NCI-H2107 (cell line): ENCODE results near the gene RYR2.

Experiments
- DNase-seq: peaks from one replicate; lab custom pipeline; 2025; lab: John Stamatoyannopoulos, UW

RYR2 gene

DNA sequence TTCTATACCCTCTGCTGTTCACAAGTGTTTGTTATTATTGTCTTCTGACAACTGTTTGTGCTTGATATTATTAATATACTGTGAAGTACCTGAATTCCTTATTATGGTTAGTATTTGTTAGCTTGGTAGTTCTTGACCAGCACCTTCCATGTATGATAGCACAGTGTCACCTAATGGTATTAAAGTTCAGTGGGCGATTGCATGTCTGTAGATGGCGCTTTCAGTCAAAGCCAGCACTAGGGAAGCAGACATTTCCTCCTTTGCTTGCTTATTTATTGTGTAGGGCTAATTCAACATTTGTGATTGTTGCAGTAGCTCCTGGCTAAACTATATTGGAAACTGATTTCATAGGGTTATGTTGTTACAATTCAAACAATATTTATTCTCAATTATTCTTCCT lies 630.8 kb downstream of the RYR2 start:
- no peak for DNase-seq

DNA sequence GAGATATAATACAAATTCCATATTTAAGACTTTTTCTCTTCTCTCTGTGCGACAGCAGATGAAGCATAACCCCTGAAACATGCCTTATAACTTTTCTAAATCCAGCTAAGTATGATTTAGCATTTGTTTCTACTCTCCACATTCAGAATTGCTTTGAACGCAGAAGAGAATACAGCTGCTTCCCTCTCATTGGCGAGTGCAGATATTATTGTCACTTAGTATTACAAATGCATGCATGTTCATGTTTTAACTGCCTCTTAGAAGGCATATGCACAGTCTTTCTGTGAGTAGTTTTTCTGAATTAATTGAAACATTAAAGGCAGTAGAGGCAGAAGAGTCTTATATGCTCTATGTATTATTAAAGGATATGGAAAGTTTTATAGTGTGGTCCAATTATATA lies 631.6 kb downstream of the RYR2 start:
- DNase-seq, result no peak

DNA sequence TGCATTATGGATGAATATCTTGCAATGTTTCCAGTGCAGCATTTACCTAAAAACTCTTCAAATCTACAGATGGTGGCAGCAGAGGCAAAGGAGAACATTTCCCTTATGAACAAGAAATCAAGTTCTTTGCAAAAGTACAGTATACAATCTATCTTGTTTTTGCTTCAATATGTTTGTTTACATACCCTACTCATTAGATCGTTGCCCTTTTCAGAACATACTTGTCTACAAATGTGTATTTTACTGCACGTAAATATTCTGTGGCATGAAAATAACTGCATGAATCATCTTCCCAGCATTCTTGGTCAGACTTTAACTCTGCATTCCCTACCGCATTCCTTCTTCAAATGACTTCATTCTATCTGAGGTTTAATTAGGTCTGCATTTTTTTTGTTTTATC lies 636.0 kb downstream of the RYR2 start:
- no peak for DNase-seq

DNA sequence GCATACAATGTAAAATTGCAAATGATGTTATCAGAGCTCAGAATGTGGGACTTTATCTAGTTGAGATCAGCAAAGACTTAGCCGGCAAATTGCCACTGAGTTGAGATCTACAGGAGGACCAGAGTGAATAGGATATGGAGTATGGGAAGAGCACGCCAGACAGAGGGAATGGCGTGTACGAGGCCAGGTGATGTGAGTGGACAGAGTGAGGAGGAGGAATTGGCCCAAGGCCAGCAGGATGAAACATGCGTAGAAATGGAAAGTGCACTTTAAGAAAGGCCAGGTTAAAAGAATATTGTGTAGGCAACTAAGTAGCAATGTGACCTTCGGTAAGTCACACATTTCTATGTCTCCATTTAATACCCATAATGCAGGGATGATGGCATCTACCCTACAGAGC lies 637.7 kb downstream of the RYR2 start:
- no peak for DNase-seq

DNA sequence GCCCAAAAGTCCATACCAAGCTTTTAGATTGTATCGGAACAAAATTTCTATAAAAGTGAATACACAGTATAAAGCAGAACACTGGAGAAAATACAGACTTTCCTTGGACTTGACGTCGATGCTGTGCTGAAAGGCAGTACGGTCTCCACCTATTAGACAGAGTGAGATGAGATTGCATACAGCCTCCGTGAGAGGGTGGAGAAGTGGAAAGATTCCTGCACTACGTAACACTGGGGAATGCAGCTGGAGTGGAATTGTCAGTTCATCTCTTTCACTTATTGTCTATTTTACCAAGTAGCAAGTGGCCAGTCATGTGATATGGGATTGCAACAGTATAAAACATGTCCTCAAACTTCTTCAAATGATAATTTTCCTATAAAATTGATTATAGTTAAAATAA lies 639.2 kb downstream of the RYR2 start:
- no peak for DNase-seq

DNA sequence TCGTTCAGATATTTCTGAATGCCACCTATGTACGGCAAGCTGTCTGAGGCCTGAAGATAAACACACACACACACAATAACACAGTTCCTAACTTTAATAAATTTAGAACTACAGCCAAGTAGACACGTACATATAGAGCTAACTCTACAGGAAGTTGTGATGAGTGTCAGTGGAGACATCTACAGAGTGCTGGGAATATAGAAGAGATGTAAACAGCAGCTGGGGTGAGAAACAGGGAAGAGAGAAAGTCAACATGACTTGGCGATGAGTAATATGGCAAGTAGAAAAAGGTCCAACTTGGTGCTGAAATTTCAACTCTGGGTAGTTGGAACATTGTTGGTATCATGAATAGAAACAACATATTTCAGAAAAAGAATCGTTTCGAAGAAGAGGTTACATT lies 642.3 kb downstream of the RYR2 start:
- no peak for DNase-seq

DNA sequence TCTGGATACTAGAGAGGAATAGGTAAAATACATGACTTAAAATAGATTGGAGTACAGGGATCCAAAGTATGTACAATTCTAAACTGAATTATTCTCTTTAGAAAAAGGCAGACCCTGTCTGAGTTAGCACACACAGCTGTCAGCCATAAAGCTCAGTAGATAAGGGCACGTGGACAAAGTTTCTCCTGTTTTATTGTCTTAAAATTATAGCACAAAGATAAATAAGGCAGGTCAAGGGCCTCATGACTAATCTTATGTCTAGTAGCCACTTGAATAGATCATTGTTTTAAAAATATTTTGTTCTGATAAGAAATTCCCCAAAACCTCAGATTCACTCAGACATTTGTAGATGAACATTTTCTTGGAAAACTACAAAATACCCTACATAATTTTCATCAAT lies 643.6 kb downstream of the RYR2 start:
- DNase-seq, result no peak

DNA sequence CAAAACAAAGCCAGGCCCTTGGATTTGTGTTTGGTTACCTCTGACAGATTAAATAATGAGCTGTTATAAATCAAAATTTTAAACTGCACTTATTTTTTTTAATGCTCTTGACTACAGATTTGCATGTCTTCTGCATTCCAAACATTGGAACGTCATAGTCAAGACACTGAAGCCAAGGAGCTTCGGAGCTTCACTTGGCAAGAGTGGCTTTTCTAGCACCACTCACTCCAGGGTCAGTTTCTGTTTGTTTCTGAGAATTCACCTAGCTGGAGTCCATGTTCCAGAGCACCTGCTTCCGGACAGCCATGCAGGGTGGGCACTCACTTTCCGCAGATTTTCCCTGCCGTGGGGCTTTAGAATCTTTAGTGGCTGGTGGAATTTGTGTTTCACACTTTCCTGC lies 645.8 kb downstream of the RYR2 start:
- DNase-seq, result no peak

DNA sequence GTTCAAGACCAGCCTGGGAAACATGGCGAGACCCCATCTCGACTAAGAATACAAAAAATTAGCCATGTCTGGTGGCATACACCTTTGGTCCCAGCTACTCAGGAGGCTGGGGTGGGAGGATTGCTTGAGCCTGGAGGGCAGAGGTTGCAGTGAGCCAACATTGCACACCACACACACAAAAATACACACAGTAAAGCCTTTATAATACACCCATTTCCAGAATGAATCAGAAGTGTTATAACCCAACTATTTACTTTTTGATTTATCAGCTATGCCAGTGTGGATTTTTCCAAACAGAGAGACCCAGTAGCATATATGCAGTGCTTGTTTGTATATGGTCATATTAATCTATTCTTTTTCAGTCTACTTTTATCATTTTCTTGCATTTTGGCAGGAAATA lies 648.7 kb downstream of the RYR2 start:
- no peak for DNase-seq

DNA sequence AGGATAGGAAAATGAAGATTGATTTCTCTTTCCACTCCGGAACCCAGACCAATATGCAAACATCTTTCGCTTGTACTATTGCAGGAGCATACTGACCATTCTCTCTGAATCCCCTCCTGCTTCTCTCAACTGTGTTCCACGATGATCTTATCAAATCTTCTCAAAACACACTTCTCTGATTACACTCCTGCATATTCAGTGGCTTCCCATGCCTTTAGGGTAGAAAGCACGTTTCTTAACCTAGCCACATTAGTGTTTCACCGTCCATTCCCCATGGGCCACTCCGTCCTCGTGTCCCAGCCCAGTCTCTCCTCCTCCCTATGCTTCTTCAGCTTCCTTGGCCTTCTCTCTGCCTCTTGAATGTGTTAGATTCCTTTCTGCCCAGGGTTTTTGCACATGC lies 650.3 kb downstream of the RYR2 start:
- DNase-seq, result no peak

DNA sequence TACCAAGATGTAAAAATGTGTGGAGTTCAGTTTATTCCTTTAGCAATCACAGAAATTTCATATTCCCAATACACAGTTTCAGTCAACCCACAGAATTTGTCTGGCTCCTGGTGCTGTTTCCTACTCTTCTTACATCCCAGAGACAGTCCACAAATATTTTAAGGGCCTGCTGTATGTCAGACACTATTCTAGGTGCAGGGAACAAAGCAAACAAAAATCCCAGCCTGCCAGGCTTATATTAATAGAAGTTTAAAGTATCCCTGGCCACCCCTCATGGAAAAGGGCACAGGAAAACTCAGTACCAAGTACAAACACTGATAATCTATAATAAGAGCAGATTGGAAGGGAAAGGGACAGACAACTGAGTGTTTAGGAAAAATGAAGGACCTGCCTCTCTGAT lies 653.9 kb downstream of the RYR2 start:
- DNase-seq, result no peak

DNA sequence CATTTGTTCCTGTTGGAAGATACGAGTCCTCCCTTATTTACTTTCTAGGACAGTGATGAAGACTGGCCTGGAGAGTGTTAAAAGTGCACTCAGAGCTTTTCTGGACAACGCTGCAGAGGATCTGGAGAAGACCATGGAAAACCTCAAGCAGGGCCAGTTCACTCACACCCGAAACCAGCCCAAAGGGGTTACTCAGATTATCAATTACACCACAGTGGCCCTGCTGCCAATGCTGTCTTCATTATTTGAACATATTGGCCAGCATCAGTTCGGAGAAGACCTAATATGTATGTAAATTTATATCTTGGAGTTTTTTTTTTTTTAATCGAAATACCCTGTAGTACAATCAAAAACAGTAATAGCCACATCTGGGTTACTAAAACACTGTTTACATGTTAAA lies 658.2 kb downstream of the RYR2 start:
- DNase-seq, result no peak

DNA sequence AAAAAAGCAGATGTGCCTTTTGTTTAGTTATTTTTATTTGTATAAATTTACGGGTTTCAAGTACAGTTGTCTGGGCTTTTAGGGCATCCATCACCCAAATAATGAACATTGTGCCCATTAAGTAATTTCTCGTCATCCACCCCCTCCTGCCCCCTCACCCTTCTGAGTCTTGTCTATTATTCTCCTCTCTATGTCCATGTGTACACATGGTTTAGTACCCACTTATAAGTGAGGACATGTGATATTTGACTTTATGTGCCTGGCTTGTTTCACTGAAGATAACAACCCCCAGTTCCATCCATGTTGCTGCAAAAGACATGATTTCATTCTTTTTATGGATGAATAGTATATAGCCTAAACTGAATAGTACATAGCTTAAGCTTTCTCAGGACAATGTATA lies 659.5 kb downstream of the RYR2 start:
- DNase-seq, result no peak

DNA sequence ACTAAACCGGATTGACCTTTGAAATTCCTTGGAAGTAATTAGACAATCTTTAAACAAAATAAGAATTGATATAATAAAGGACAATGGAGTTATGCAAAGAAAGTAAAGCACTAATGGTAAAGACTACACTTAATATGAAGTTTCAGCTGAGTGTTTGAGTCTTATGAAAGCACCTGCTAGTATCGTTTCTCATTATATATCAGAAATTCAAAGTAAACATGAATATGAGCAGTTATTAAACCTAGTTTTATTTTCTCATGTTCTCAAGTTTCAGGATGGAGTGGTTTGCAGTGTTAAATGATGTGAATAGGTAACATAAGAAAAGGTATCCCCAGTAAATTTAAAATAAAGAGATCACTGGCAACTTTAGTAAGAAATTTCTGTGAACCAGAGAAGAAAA lies 660.2 kb downstream of the RYR2 start:
- no peak for DNase-seq

DNA sequence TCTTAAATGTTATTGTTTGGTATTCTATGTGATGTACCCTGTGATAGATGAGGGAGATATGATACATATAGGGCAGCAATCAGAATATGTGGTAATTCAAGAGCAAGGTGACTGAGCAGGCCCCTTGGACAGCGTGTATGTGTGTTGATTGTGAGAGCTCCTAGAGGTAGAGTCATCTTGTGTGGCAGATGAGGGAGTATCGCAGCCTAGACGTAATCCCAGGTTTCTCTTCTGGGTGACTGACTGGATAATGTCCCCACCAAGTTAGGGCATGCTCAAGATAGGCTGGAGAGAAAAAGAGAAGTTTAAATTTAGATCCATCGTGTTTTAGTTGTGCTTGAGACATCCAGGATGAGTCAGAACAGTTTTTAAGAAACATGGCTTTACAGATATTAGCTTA lies 663.5 kb downstream of the RYR2 start:
- no peak for DNase-seq

DNA sequence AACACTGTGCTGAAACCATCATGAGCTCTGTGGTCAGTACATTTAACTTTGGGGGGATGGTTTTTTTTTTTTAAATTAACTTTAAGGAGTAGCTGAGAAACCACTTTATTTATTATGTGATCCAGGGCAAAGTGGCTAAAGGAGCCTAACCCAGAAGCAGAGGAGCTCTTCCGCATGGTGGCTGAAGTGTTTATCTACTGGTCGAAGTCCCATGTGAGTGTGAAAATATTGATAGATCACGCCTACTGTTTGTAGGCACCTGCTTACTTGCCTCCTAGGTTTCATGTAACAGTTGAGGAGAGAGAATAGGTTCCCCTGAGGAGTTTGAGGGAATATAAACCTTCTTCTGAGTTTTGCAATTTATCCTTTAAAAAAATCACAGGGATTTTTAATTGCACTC lies 667.4 kb downstream of the RYR2 start:
- DNase-seq, result no peak

DNA sequence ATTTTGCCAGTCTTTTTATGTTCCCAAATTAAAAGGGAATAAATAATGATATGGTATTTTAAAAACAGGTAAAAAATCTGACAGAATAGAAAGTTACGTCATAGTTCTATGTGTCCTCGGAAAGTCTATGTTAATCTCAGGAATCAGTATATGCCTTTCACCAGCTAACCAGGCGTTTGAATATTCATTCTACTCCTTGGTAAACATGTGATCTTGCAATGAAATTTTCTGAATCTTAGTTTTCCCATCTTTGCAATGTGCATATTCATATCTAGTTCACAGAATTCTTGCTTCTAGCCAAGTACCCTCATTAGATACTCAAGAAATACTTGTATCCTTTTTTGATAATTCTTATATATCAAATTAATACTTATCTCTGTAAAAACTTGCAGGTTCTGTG lies 669.3 kb downstream of the RYR2 start:
- DNase-seq, result no peak

DNA sequence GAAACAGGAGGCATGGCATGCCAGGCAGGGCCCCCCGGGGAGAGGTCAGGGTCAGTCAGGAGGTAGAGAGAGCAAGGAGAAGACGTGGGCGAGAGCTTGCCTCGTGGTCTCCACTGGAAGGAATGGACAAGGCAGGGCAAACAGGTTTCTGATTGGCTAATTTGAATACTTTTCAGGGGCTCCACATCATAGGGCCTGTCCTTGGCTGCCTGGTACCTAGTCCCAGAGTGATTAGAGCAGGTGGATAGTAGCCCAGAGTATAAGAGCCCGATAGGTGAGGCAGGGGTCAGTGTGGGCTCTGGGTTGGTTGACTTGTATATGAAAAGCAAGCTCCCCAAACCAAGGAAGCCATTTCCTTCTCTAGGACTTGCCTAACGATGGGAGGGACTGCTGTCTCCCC lies 670.1 kb downstream of the RYR2 start:
- DNase-seq, result no peak

DNA sequence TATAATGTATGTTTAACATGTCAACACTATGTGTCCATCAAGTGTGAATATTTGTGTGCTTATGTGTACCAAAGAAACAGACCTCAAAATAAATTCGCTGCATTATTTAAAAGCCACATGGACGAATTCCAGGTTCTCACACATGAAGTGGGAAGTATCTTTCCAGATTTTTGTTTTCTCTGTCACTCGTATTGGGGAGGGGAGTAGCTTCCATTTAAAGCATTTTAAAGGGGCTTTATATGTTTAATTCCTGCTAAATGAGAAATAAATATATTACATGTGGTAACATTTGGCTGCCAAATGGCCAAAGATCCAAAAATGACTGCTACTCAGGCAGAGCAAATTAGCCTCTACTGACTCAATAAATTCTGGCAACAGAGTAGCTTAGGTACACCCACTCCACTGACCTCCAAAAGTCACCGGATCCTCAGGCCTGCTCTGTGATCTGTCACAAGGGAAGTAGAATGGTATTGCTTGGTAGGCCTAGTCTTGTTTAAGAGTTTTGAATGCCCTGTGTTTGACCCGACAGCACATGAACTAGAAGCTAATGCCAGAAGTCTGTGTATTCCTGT lies 670.7 kb downstream of the RYR2 start:
- DNase-seq, result no peak

DNA sequence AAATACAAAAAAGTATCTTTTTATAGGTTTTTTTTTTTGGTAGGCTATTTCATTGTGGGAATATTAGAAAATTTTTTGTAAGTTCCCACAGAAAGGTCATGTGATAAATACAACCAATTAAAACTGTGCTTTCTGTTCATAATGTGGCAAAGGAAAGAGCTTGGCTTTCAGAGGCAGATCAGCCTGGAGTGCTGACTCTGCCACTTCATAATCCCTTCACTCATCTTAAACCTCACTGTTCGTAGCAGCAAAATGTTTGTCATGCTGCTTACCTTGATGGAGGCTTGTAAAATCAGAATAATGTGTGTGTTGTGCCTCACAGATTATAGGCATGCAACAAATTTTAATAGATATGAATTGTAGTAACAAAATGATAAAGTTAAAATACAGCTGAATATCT lies 671.9 kb downstream of the RYR2 start:
- no peak for DNase-seq

DNA sequence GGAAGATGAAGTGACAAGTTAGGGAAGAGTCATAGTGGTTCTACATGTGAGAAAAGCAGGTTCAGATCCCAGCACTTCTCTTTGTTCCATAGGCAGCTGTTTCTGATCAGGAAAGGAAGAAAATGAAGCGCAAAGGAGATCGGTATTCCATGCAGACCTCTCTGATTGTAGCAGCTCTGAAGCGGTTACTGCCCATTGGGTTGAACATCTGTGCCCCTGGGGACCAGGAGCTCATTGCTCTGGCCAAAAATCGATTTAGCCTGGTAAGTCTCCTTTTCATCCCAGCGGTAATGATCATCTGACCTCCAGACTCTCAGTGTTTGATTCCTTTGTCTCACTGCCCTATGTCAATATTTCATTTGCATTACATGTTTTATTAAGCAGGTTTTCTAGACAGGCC lies 675.1 kb downstream of the RYR2 start:
- DNase-seq, result no peak

DNA sequence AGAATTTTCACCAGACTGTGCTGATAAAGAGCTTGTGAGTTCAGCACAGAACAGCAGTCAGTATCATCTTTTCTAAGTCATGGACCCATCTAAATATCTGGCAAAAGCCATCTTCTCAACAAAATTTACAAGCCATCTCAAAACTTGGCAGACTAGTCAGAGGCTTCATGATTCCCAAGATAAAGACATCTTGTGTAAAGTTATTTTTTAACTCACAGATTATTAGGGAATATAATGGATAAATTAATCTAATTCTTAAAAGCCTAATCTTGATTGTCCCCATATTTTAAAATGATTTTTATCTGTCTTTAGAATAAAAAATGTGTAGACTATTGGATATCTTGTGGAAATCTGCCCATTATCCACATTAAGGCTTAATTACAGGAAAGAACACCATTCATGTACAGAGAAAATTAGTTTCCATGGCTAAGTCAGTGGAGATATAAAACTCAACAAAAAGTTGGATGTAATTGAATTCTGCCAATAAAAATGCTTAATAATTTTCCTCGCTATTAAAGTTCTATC lies 688.9 kb downstream of the RYR2 start:
- DNase-seq, result no peak

DNA sequence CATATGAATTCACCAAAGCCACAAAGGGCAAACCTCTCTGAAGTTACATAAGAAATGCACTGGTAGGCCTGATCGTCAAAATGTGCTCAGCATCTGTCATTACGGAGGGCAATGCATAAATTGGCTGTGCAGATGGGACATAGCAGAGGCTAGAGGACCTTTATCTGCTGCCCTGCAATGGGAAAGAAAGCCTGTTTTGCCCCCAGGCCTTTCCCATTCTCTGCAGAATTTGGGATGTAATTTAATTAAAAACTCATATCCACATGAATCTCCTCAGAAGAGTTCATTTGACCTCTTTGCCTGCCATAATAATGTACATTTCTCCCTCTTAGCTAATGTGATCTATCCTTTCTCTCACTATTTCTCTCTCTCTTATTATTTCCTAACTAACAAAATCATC lies 690.7 kb downstream of the RYR2 start:
- DNase-seq, result no peak

DNA sequence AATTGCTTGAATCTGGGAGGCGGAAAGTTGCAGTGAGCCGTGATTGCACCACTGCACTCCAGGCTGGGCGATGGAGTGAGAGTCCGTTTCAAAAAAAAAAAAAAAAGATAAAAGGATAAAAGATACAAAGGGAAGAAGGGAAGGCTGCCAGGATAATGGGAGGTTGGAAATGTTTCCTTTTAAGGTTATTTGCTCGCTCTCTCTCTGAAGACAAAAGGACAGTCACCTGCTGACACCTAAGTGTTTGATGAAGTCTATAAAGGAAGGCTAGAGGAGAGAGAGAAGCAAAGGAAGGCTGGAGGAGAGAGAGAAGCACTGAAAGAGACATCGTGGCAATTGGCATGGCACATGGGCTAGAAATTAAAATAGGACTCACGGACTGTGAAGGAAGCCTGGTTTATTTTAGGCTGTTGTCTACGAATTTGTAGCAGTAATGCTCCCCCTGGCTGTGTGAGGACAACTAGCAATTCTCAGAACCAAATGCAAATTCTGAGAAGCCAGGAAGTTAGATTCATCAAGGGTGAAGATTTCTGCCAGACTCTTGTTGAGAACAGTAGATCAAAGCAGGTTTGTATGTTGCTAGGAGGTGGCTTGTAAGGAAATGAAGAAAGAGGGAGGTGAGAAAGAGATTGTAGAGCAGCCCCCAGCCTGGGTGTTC lies 694.5 kb downstream of the RYR2 start:
- DNase-seq, result no peak
